CD4-positive, alpha-beta T cell treated with Interleukin-6 at 100 ng/mL for 8 hours (primary cell): ENCODE results near the gene BSND.
"Not testable (repeated sequence)": the region's sequence is repeated elsewhere in the genome, so short reads cannot be mapped to it uniquely, and the experiment has no call there.

Experiments used
- DNase-seq: peaks from one replicate; pipeline ENCODE4 v3.0.0-alpha.2; 2020; ENCODE audit warnings: mixed read lengths, low spot score

BSND gene

GRCh38 chr1:55021942-55022546, 23.3 kb downstream of the BSND start:
- DNase-seq, result peak; percentile 34

DNA sequence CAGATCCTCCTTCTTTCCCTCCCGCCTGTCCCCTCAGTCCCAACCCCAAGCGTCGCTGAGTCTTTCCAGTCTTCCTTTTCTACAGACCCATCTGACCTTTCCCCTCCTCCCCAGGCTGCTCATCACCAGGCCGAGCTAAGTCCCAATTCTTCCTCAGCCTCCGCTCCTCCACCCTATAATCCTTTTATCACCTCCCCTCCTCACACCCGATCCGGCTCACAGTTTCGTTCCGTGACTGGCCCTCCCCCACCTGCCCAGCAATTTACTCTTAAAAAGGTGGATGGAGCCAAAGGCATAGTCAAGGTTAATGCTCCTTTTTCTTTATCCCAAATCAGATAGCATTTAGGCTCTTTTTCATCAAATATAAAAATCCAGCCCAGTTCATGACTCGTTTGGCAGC, 25.4 kb downstream of the BSND start:
- not testable (repeated sequence) for DNase-seq

- DNase-seq, result not testable (repeated sequence)
Measured at GRCh38 chr1:55026682-55027081, 27.9 kb downstream of the BSND start.

- not testable (repeated sequence) for DNase-seq
Measured at GRCh38 chr1:55031098-55031497, 32.4 kb downstream of the BSND start.

GRCh38 chr1:55033265-55033614, 34.5 kb downstream of the BSND start:
- no peak for DNase-seq

DNA sequence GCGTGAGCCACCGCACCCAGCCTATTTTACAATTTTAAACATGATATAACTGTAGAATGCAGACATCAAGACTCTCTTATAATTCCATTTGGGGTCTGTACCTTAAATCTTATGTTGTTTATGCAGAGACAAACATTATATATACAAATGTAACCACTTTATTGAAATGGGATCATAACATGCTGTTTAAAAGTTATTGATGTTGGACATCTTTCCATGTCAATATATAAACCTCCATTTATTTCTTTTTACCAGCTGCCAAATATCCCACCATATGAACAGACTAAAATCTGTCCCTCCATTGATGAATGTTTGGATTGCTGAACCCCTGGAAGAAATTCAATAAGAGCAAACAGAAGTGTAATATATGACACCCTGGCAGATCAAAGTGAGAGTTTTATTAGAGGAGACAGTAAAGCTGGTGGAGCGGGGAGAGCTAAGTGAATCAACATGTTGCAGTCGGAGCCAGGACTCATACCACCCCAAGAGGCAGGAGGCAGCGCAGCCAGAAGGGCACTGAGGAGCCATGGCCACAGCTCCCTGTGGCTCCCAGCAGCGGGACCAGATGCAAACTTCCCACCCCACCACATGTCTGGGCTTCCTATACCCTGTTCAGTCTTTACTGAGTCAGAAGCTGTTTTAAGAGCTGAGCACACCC, 35.9 kb downstream of the BSND start:
- DNase-seq, result no peak

GRCh38 chr1:55035904-55036303, 37.2 kb downstream of the BSND start:
- DNase-seq, result no peak

DNA sequence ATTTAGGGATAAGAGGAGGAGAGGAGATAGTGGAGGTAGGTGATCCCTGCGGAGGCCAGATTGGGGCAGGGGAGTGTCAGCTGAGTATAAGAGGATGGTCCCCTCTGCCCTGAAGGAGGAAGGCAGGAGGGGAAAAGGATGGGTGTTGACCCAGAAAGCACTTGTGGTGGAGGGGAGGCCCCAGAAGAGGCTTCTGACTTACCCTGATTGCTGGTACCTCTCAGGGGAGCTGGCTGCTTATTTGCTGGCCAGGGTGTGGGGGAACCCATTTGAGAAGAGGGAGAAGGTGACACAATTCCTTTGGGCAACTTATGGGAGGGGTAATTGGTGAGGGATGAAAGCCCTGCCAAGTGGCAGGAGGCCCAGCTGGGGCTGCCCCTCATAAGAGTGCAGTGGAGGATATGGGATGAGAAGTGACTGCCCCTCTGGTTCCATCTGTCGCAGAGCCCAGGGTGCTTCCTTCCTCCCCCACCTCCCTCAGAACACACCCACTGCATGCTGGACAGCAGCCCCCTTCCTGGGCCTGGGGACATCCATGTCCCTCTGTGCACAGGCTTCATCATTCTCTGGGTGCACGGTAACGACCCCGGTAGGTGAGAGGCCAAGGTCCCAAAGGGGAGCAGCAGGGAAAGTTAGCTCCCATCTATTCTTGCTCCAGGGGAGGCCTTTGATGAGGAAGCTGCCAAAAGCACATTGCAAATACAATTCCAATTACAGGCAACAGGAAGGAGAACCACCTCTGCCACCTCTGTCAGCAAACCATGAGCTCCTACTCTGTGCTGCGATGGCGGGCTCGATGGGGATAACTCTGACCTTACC, 39.2 kb downstream of the BSND start:
- no peak for DNase-seq

GRCh38 chr1:55038552-55038838, 39.8 kb downstream of the BSND start:
- DNase-seq, result no peak

DNA sequence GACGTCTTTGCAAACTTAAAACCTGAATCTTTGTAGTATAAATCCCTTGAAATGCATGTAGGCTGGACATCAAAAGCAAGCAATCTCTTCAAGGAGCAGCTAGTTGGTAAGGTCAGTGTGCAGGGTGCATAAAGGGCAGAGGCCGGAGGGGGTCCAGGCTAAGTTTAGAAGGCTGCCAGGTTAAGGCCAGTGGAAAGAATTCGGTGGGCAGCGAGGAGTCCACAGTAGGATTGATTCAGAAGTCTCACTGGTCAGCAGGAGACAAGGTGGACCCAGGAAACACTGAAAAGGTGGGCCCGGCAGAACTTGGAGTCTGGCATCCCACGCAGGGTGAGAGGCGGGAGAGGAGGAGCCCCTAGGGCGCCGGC, 40.2 kb downstream of the BSND start:
- DNase-seq, result no peak

- DNase-seq, result no peak
Measured at GRCh38 chr1:55039342-55040082, 40.8 kb downstream of the BSND start, which contains the start of gene PCSK9. Gene PCSK9 (plus strand): TSS chr1:55039548. CDS start chr1:55039838, 290 bp downstream.

- DNase-seq, result no peak
Measured at GRCh38 chr1:55040083-55040932, 41.6 kb downstream of the BSND start.

DNA sequence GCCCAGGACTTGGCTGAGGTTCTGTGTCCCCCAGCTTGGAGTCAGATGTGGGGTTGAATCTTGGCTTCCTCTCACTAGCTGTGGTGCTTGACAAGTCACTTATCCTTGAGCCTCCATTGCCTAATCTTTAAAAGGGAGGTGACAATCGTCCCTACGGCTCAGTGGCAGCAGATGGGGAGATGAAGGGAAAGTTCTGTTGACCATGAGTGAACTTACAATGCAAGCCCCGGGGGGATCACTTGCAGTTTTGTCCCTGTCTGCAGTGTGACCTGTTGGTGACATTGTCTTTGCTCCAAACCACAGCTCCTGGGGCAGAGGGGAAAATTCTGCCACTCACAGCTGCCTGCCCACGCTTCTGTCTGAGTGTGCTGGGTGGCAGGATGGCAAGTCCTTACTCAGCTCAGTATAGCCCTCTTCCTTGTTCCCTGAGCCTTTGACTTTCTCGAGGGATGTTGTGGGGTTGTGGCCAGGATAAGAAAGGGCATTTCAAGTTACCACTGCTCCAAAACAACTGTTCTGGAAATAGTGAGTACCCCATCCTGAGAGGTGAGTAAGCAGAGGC, 42.3 kb downstream of the BSND start:
- no peak for DNase-seq

DNA sequence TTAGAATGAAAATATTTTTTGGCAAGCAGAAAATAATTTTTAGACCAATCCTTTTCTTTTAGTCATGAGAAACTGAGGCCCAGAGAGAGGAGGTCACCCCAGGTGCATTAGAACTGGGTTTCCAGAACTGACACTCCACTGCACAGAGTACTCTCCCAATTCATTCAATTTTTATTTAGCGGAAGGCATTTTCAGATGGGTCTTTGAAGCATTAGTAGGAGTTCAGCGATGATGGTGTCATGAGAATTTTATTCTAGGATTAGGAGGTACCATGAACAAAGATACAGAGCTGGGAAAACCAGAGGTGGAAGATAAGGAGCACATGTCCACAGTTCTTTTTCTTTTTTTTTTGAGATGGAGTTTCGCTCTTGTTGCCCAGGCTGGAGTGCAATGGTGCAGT, 42.9 kb downstream of the BSND start:
- DNase-seq, result no peak

DNA sequence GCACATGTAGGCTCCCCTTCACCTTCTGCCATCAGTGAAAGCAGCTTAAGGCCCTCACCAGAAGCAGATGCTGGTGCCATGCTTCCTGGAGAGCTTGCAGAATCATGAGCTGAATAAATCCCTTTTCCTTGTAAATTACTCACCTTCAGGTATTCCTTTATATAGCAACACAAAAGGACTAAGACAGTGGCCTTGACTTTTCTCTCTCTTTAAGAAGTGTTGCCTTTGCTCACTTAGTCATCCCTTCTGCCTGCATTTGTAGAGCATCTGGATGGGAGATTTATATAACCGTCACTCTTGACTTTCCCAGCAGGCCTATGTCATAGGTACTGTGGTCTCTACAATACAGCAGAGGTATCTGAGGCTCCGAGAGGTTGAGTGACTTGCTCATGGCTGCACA, 44.3 kb downstream of the BSND start:
- DNase-seq, result no peak

DNA sequence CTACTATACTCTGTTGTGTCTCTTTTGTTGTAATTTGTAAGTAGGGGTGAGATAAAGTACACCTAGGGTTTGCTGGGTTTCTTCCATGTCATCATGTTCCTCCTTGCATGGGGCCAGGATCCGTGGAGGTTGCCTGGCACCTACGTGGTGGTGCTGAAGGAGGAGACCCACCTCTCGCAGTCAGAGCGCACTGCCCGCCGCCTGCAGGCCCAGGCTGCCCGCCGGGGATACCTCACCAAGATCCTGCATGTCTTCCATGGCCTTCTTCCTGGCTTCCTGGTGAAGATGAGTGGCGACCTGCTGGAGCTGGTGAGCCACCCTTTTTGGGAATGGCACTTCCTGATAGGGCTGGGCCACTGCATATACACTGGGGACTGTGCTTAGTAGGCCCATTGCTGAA, 45.0 kb downstream of the BSND start:
- DNase-seq, result no peak

DNA sequence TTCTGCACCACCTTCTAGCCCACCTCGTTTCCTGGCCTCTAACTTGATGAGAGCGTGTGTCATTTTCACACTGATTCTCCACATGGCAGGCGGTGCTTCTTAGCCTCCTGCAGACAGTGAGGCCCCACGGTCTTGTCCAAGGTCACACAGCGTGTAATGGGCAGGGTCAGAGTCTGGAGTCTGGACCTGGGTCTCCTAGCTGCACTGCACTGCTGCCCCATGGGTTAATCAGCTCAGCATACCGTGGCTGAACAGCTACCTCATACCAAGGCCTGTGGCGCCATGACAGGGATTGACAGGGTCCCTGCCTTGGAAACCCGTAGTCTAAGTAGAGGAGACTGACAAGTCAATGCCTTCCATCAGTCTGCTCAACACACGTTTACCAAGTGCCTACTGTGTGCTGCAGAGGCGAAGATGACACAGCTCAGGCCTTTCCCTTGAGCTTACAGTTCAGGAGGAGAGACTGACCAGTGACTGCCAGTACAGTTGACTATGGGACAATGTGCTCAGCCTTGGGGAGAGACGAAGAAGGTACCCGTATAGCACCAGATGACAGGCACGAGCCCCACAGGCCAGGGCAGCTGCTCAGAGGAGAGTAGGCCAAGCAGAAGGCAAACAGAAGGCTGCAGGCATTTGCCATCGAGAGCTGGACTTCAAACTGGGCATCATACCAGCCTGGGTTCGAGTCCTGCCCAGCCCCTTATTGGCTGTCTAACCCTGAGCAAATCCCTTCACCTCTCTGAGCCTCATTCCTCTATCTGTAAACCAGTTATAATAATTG, 46.1 kb downstream of the BSND start:
- DNase-seq, result no peak

GRCh38 chr1:55045430-55045829, 46.7 kb downstream of the BSND start:
- DNase-seq, result no peak

DNA sequence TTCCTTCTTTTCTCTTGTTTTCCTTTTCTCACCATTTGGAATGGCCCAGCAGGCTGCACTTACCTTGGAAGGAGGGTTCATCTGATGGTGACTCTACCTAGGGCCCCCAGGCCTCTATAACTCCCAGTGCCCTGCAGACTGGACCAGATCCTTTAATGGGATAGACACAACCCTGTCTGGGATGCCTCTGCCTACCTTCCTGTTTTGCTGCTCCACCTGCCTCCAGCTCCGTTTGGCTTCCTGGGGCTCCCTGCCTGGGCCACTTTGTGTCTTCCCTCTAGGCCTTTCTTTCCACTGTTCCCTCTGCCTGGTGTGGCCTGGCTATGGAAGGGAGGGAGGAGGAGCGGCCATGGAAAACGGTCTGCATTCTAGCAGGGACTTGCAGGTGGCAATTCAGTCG, 48.1 kb downstream of the BSND start:
- DNase-seq, result no peak

- DNase-seq, result no peak
Measured at GRCh38 chr1:55047611-55048010, 48.9 kb downstream of the BSND start.
